Measurements from ENCODE around the gene COX6A1.
A peak's percentile ranks its signal among the peaks of the same experiment; 100 is the strongest.
"Not testable (repeated sequence)": the region's sequence is repeated elsewhere in the genome, so short reads cannot be mapped to it uniquely, and the experiment has no call there.

COX6A1 gene

GRCh38 chr12:120444676-120445075 lies 6.8 kb downstream of the COX6A1 start:
- Histone ChIP-seq H3K27ac (ENCODE audit: low read depth, low read length) (no peak overlapping the region), H3K4me3 (ENCODE audit: insufficient read depth, low read length, poor library complexity, severe bottlenecking) (no peak overlapping the region), H3K9me2 (replicated peaks; ENCODE audit: insufficient read depth, low read length) (no peaks in the 10 kb centered on the region), H4K20me1 (ENCODE audit: low read depth, low read length) (no peaks in the 10 kb centered on the region), H3K4me2 (ENCODE audit: low read depth, low read length, poor library complexity, severe bottlenecking) (peak overlapping the region; percentile 78), H3K9ac (ENCODE audit: low read length) (peak overlapping the region; percentile 90; the same call in 1 of the 2 replicates), H3K79me2 (ENCODE audit: insufficient read depth, low read length) (peaks cover 55% of the 10 kb centered on the region), H3K36me3 (ENCODE audit: low read length) (no peaks in the 10 kb centered on the region), H2AFZ (ENCODE audit: low read depth, low read length, severe bottlenecking) (no peak overlapping the region), H3K9me3 (ENCODE audit: insufficient read depth, low read length) (no peaks in the 10 kb centered on the region), H3K27me3 (ENCODE audit: low read length) (no peaks in the 10 kb centered on the region), H3F3A (ENCODE audit: insufficient read depth) (peaks cover 13% of the 10 kb centered on the region)
- TF ChIP-seq CTCF (IDR thresholded peaks at IDR 0.05; ENCODE audit: insufficient read depth, low read length, poor library complexity, severe bottlenecking), result no peak
- TF ChIP-seq EZH2phosphoT487 (conservative IDR thresholded peaks at IDR 0.05; ENCODE audit: low read length), result no peak

- Histone ChIP-seq H3K27ac (ENCODE audit: low read depth, low read length) (peak within 1 kb of the TSS; percentile 74), H3K79me2 (ENCODE audit: insufficient read depth, low read length) (peaks cover 51% of the 10 kb centered on the region), H3F3A (ENCODE audit: insufficient read depth) (peaks cover 18% of the 10 kb centered on the region), H3K36me3 (ENCODE audit: low read length) (0 out of 2 replicates have a peak, but pooled peaks cover 4% of the 10 kb centered on the region), H3K4me3 (ENCODE audit: insufficient read depth, low read length, poor library complexity, severe bottlenecking) (peak within 1 kb of the TSS; percentile 91), H3K4me2 (ENCODE audit: low read depth, low read length, poor library complexity, severe bottlenecking) (peak within 1 kb of the TSS; percentile 78), H2AFZ (ENCODE audit: low read depth, low read length, severe bottlenecking) (peak within 1 kb of the TSS; percentile 72), H3K9me2 (replicated peaks; ENCODE audit: insufficient read depth, low read length) (no peaks in the 10 kb centered on the region), H3K9ac (ENCODE audit: low read length) (peak within 1 kb of the TSS; percentile 90), H3K27me3 (ENCODE audit: low read length) (no peaks in the 10 kb centered on the region), H4K20me1 (ENCODE audit: low read depth, low read length) (no peaks in the 10 kb centered on the region), H3K9me3 (ENCODE audit: insufficient read depth, low read length) (no peaks in the 10 kb centered on the region)
- TF ChIP-seq CTCF (IDR thresholded peaks at IDR 0.05; ENCODE audit: insufficient read depth, low read length, poor library complexity, severe bottlenecking), result no peak
- TF ChIP-seq EZH2phosphoT487 (conservative IDR thresholded peaks at IDR 0.05; ENCODE audit: low read length), result no peak
These were observed 8.3 kb downstream of the COX6A1 start, which contains the start of the genes GATC and TRIAP1 for GRCh38 chr12:120445911-120446843. GATC (plus strand) TSS chr12:120446444; CDS start chr12:120446481, 37 bp downstream. TRIAP1 (minus strand) TSS chr12:120446384; CDS start chr12:120446372, 12 bp downstream.

GRCh38 chr12:120446844-120447178 lies 8.9 kb downstream of the COX6A1 start:
- peaks cover 18% of the 10 kb centered on the region for H3F3A ChIP-seq (ENCODE audit: insufficient read depth)
- H3K9me3 ChIP-seq (ENCODE audit: insufficient read depth, low read length); H3K9me2 ChIP-seq (replicated peaks; ENCODE audit: insufficient read depth, low read length); H3K36me3 ChIP-seq (ENCODE audit: low read length); H4K20me1 ChIP-seq (ENCODE audit: low read depth, low read length); H3K27me3 ChIP-seq (ENCODE audit: low read length): not testable (repeated sequence)
- peak overlapping the region; percentile 72 for H2AFZ ChIP-seq (ENCODE audit: low read depth, low read length, severe bottlenecking)
- peak overlapping the region; percentile 78 for H3K4me2 ChIP-seq (ENCODE audit: low read depth, low read length, poor library complexity, severe bottlenecking)
- H3K27ac ChIP-seq (ENCODE audit: low read depth, low read length), result peak overlapping the region; percentile 74; the same call in 1 of the 2 replicates
- peak overlapping the region; percentile 90 for H3K9ac ChIP-seq (ENCODE audit: low read length)
- peak overlapping the region; percentile 91 for H3K4me3 ChIP-seq (ENCODE audit: insufficient read depth, low read length, poor library complexity, severe bottlenecking)
- peaks cover 51% of the 10 kb centered on the region for H3K79me2 ChIP-seq (ENCODE audit: insufficient read depth, low read length)

GRCh38 chr12:120447992-120448391 lies 10.1 kb downstream of the COX6A1 start:
- Histone ChIP-seq H3K27ac (ENCODE audit: low read depth, low read length) (no peak overlapping the region), H3K4me2 (ENCODE audit: low read depth, low read length, poor library complexity, severe bottlenecking) (peak overlapping the region; percentile 78), H2AFZ (ENCODE audit: low read depth, low read length, severe bottlenecking) (no peak overlapping the region), H3K79me2 (ENCODE audit: insufficient read depth, low read length) (peaks cover 51% of the 10 kb centered on the region), H3K36me3 (ENCODE audit: low read length) (0 out of 2 replicates have a peak, but pooled peaks cover 4% of the 10 kb centered on the region), H4K20me1 (ENCODE audit: low read depth, low read length) (no peaks in the 10 kb centered on the region), H3F3A (ENCODE audit: insufficient read depth) (peaks cover 18% of the 10 kb centered on the region), H3K4me3 (ENCODE audit: insufficient read depth, low read length, poor library complexity, severe bottlenecking) (peak overlapping the region; percentile 91), H3K9me2 (replicated peaks; ENCODE audit: insufficient read depth, low read length) (no peaks in the 10 kb centered on the region), H3K9ac (ENCODE audit: low read length) (peak overlapping the region; percentile 90; the same call in 1 of the 2 replicates), H3K9me3 (ENCODE audit: insufficient read depth, low read length) (no peaks in the 10 kb centered on the region), H3K27me3 (ENCODE audit: low read length) (no peaks in the 10 kb centered on the region)
- TF ChIP-seq EZH2phosphoT487 (conservative IDR thresholded peaks at IDR 0.05; ENCODE audit: low read length) (no peak), CTCF (IDR thresholded peaks at IDR 0.05; ENCODE audit: insufficient read depth, low read length, poor library complexity, severe bottlenecking) (no peak)

- peaks cover 23% of the 10 kb centered on the region; the same call in 1 of the 2 replicates for H3F3A ChIP-seq (ENCODE audit: insufficient read depth)
- not testable (repeated sequence) for H3K36me3 ChIP-seq (ENCODE audit: low read length)
These were observed 14.6 kb downstream of the COX6A1 start for GRCh38 chr12:120452524-120452923.

More at GRCh38 chr12:120452524-120452923, 14.6 kb downstream of the COX6A1 start:
- not testable (repeated sequence) for H3K9me2 ChIP-seq (replicated peaks; ENCODE audit: insufficient read depth, low read length); H3K27ac ChIP-seq (ENCODE audit: low read depth, low read length); H3K4me2 ChIP-seq (ENCODE audit: low read depth, low read length, poor library complexity, severe bottlenecking); H3K9me3 ChIP-seq (ENCODE audit: insufficient read depth, low read length); H2AFZ ChIP-seq (ENCODE audit: low read depth, low read length, severe bottlenecking); H4K20me1 ChIP-seq (ENCODE audit: low read depth, low read length); H3K4me3 ChIP-seq (ENCODE audit: insufficient read depth, low read length, poor library complexity, severe bottlenecking); H3K9ac ChIP-seq (ENCODE audit: low read length); H3K27me3 ChIP-seq (ENCODE audit: low read length)
- H3K79me2 ChIP-seq (ENCODE audit: insufficient read depth, low read length), result peaks cover 31% of the 10 kb centered on the region

All from SU-DHL-6 (cell line).